Fibroblast of the conjunctiva (primary cell): Measurements from ENCODE around the gene MUC6.
"Not testable (repeated sequence)": the region's sequence is repeated elsewhere in the genome, so short reads cannot be mapped to it uniquely, and the experiment has no call there.

Experiments used
- DNase-seq: peaks from one replicate; pipeline ENCODE4 v3.0.0-alpha.2; 2010; ENCODE audit warnings: low read depth

The MUC6 gene

GRCh38 chr11:985406-985805, 51.1 kb downstream of the MUC6 start:
- DNase-seq = no peak

GRCh38 chr11:984546-984945, 52.0 kb downstream of the MUC6 start:
- no peak for DNase-seq

DNA sequence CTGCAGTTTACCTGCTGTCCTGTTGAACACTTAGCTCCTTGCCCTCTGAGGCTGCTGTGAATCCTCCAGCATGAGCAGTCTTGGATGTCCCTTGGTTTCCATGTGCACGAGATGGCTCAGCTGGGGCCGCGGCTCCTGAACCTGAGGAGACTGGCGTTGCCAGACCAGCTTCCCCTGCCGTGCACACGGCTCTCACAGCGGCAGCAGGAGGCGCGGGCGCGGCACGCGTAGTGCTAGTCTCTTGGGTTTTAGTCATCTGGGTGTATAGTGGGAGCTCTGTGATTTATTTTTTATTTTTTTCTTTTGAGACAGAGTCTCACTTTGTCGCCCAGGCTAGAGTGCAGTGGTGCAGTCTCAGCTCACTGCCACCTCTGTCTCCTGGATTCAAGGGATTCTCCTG, 54.8 kb downstream of the MUC6 start:
- no peak for DNase-seq

GRCh38 chr11:980438-981357, 55.8 kb downstream of the MUC6 start:
- DNase-seq = no peak

- no peak for DNase-seq
Observed at GRCh38 chr11:978781-979180, 57.7 kb downstream of the MUC6 start.

- DNase-seq = no peak
Observed at GRCh38 chr11:977830-978720, 58.4 kb downstream of the MUC6 start.

- DNase-seq = no peak
Observed at GRCh38 chr11:976431-977160, 59.9 kb downstream of the MUC6 start.

DNA sequence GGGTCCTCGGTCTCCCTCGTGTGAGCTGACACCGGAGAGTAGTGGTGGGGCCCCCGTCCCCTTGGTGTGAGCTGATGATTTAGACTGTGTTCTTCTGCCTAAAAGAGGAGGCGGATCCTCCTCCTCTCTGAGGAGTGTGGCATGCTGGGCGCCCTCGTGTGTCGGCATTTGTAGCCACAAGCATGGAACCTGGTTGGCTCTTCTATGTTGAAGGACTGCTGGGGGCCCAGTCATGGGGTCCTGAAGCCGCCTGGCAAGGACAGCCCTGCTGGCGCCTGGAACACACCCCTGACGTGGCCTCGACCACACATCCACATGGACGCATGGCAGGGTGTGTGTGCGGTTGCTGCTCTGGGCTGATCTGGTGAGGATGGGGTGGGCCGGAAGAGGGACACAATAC, 60.7 kb downstream of the MUC6 start:
- DNase-seq = peak; percentile 24

GRCh38 chr11:975376-975775, 61.1 kb downstream of the MUC6 start:
- DNase-seq = not testable (repeated sequence)

- no peak for DNase-seq
Observed at GRCh38 chr11:973237-973636, 63.3 kb downstream of the MUC6 start.

DNA sequence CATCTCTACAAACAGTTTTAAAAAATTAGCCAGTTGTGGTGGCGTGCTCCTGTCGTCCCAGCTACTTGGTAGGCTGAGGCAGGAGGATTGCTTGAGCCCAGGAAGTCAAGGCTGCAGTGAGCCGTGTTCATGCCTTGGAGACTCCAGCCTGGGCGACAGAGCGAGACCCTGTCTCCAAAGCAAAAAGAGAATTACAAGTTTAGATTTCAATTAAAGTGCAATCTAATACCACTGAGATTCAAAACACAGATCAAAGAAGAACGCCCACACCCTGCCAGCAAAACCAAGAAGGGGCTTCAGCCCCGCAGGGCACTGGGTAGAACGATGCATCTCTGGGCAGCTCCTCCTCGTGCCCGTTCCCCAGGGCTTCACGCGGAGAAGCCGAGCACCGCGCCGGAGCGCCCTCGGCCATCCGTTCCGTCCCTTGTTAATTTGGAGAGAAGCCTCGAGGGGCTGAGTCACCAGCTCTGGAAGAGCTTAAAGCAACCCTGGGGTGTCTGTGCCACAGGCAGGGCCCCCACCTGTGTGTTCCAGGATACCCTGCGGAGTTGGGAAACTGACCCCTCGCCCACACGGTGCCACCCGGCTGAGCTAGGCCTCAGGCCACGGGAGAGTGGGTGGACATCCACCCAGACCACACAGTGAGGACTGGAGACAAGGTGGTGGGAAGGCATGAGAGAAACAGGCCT, 63.9 kb downstream of the MUC6 start:
- no peak for DNase-seq

DNA sequence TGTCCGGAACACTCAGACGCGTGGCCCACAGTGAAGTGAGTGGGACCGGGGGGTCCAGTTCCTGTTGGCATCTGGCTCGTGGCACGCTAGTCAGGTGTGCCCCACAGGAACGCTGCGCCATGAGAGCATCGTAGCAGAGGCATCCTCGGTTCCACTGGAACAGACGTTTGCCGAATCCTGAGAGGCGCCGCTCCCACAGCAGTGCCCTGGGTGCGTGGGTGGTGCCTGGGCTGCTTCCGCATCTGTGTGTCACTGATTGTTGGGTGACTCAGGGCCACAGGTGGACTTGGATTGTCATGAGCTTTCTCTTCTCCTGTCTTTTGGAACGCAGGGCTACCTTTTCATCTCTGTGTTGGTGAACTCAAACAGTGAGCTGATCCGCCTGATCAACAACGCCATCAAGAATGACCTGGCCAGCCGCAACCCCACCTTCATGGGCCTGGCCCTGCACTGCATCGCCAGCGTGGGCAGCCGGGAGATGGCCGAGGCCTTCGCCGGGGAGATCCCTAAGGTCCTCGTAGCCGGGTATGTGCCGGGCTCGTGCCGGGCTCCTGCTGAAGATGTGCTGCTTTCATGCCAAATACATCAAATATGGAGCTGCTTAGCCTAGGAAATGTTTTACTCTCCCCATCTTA, 64.7 kb downstream of the MUC6 start:
- DNase-seq = no peak

GRCh38 chr11:971092-971690, 65.3 kb downstream of the MUC6 start:
- no peak for DNase-seq

DNA sequence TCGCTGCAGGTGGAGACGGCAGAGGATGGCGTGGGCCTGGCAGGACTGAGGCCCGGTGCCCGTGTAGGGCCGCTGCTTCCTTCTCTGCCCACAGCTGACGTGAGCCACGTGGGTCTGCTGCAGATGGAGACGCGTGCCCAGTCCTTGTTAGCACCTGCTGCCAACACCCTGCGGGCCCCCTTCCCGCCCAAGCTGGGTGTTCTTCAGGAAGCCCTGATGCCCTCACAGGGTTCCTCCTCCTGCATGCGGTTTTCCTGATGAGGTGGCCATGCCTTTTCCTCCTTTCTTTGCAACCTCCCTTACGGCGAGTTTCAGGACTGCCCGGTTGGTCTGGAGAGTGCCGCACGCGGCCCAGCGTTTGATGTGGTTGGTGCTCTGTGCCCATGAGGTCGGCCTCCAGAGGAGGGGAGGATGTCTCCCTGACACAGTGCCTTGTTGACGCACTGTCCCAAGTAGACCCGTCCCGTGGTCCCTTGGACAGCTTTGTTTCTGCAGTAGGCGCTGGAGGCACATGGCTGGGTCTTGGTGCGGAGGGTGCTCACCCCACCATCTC, 66.1 kb downstream of the MUC6 start:
- DNase-seq = no peak

- DNase-seq = no peak
Observed at GRCh38 chr11:969651-970205, 66.8 kb downstream of the MUC6 start.

GRCh38 chr11:968822-969221, 67.7 kb downstream of the MUC6 start:
- no peak for DNase-seq

DNA sequence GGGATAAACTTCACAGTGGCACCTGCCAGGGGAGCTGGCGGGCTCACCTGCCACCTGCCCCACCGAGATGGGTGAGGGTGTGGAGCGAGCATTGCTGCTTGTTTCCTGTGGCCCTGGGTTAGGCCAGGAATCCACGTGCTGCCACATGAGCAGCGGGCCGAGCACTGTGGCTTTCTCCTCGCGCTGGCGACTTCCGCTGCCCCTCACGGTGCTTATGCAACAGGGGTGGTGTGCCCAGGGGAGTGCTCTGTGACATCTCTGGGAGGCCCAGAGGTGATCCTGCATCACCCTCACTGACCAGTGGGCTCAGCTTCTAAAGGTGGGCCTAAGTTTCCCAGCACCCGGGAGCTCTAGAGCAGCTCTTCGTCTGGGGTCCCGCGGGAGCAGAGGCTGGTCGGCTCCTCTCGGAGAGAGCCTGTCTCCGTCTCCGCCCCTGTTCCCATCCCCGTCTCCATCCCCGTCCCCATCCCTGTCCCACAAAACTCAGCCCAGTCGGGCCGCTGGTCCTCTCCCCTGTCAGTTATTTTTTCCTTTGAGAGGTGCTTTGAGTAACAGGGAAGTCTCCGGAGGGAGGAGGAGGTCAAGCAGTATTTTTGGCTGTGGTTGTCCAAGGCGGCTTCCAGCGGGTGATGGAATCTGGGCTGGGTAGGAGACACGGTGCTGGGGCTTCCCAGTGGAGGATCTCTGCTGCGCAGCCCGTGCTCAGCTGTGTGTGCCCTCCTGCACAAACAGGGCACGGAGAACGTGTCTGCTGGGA, 68.3 kb downstream of the MUC6 start:
- DNase-seq = no peak

DNA sequence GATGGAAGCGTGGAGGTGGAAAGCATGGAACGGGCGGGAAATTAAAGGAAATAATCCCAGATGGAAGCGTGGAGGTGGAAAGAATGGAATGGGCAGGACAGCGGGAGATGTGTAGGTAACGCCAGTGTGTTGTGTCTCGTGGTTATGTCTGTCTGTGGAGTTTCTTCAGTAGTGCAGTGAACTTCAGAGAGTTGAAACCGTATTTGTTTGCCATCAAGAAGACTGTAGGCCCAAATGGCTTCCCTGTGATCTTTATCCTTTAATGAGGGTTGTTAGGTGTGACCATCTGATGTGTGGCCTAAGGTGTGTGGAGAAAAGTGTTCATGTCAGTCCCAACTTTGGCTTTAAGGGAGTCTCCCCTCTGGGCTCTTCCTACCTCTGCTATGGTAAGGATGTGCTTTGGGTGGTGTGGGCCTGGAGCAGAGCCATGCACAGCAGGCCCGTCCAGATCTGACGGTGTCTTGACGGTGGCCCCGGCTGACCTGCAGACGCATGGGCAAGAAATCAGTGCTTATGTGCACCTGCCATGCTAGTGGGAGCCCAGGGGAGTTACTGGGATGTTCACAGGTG, 71.2 kb downstream of the MUC6 start:
- DNase-seq = no peak

GRCh38 chr11:963852-964251, 72.7 kb downstream of the MUC6 start:
- DNase-seq = no peak
